NCI-H1436 treated with DMSO at 0.1 percent for 48 hours (cell line): ENCODE measurements around the gene DUSP7.

Experiments used
- DNase-seq: peaks from one replicate; lab custom pipeline; 2025; lab: John Stamatoyannopoulos, UW

Gene DUSP7

GRCh38 chr3:52086976-52087663, 30.7 kb upstream of the DUSP7 start:
- DNase-seq = no peak

GRCh38 chr3:52086461-52086860, 30.1 kb upstream of the DUSP7 start:
- DNase-seq = no peak

GRCh38 chr3:52085681-52086282, 29.4 kb upstream of the DUSP7 start:
- DNase-seq = no peak

GRCh38 chr3:52084954-52085680, 28.7 kb upstream of the DUSP7 start:
- no peak for DNase-seq

GRCh38 chr3:52084216-52084945, 28.0 kb upstream of the DUSP7 start:
- no peak for DNase-seq

- DNase-seq = no peak
Measured at GRCh38 chr3:52083556-52084087, 27.3 kb upstream of the DUSP7 start.

GRCh38 chr3:52082951-52083350, 26.6 kb upstream of the DUSP7 start:
- DNase-seq = no peak

GRCh38 chr3:52080830-52081719, 24.7 kb upstream of the DUSP7 start:
- no peak for DNase-seq

GRCh38 chr3:52079958-52080357, 23.6 kb upstream of the DUSP7 start:
- DNase-seq = no peak

GRCh38 chr3:52078781-52079560, 22.6 kb upstream of the DUSP7 start:
- no peak for DNase-seq

- DNase-seq = no peak
Measured at GRCh38 chr3:52077925-52078324, 21.6 kb upstream of the DUSP7 start.

GRCh38 chr3:52076896-52077780, 20.8 kb upstream of the DUSP7 start:
- DNase-seq = no peak

GRCh38 chr3:52073490-52073889, 17.1 kb upstream of the DUSP7 start:
- DNase-seq = no peak

GRCh38 chr3:52072471-52072870, 16.1 kb upstream of the DUSP7 start:
- DNase-seq = no peak

GRCh38 chr3:52072020-52072419, 15.6 kb upstream of the DUSP7 start:
- DNase-seq = no peak

GRCh38 chr3:52070724-52071621, 14.6 kb upstream of the DUSP7 start:
- DNase-seq = no peak

- DNase-seq = no peak
Measured at GRCh38 chr3:52069855-52070254, 13.5 kb upstream of the DUSP7 start.

- no peak for DNase-seq
Measured at GRCh38 chr3:52069135-52069534, 12.8 kb upstream of the DUSP7 start.
